Tibial nerve (tissue), 3 donors: ENCODE measurements around the gene CFAP46.

Experiments used
- CTCF ChIP-seq, 5 experiments: fragments of 200-600 bp in 3 of 5; fragments of 450-650 bp in 2 of 5; sonication (generic) in 3 of 5; IDR thresholded peaks; one replicate each; pipeline ENCODE4 v1.5.1; 2016 to 2019; ENCODE audit warnings: antibody characterized with exemption in 5 of 5, mild to moderate bottlenecking in 3 of 5, moderate library complexity in 2 of 5
- POLR2A ChIP-seq, 2 donors: fragments of 450-650 bp; IDR thresholded peaks; one replicate each; pipeline ENCODE4 v1.6.1; 2017; ENCODE audit warnings: antibody characterized with exemption in 2 of 2, mild to moderate bottlenecking in 2 of 2, moderate library complexity in 2 of 2

GRCh38 chr10:132788831-132789219, 153.5 kb downstream of the CFAP46 start:
- TF ChIP-seq CTCF (IDR thresholded peaks at IDR 0.05) (no peak), POLR2A (IDR thresholded peaks at IDR 0.05) (no peak)
